Activated naive CD8-positive, alpha-beta T cell (primary cell): ENCODE data around the gene CMTM7.
"Not testable (repeated sequence)": the region's sequence is repeated elsewhere in the genome, so short reads cannot be mapped to it uniquely, and the experiment has no call there.

Source experiments
- H3K27ac Mint-ChIP-seq: one replicate; pipeline ENCODE4 v1.8.0; 2021; ENCODE audit warnings: mixed read lengths
- H3K27me3 Mint-ChIP-seq: one replicate; pipeline ENCODE4 v1.8.0; 2021; ENCODE audit warnings: mixed read lengths
- H3K36me3 Mint-ChIP-seq: one replicate; pipeline ENCODE4 v1.8.0; 2021; ENCODE audit warnings: mixed read lengths
- H3K4me1 Mint-ChIP-seq: one replicate; pipeline ENCODE4 v1.8.0; 2021; ENCODE audit warnings: low read depth, mixed read lengths
- H3K4me3 Mint-ChIP-seq: one replicate; pipeline ENCODE4 v1.8.0; 2021; ENCODE audit warnings: mild to moderate bottlenecking, mixed read lengths
- H3K9me3 Mint-ChIP-seq: one replicate; pipeline ENCODE4 v1.8.0; 2021; ENCODE audit warnings: low read depth, mixed read lengths

CMTM7 gene

DNA sequence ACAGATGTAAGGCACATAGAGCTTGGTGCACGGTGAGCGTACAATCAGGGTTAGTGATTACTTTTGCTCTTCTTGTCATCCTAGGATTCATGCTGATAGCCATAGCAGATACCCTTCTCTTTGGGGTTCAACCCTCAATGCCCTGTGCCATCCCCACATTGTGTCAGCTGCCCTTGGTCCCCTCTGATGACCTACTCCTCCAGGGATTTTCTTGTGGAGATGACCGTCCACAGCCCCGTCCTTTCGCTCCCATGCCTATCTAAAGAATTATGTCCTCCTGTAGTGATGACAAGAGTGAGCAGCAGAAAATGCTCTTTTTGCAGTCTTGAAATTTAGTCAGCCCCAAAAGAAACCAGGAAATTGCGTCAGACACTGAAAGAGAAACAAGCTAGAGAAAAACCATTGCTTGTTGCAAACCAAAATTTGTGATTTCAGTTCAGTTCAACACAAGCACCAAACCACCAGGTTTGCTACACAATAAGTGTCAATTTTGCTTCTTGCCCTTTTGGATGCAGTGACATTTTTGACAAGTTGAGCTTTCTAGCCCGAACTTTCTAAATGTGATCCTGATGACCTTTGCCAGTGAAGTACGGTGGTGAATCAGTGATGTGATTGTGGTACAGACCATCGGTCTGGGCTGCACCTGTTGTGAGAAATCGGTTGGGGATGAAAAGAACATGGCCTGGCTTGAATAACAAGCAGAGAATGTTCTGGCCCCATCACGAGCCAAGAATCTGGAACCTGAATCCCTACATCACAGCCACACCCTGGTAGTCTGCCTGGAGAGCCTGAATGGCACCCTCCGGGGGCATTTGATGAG is 41.3 kb downstream of the CMTM7 start:
- peaks cover 79% of the 10 kb centered on the region for H3K4me1 Mint-ChIP-seq
- H3K27ac Mint-ChIP-seq, result peak overlapping the region; percentile 96

GRCh38 chr3:32434206-32434605 is 42.6 kb downstream of the CMTM7 start:
- H3K9me3 Mint-ChIP-seq, result no peaks in the 10 kb centered on the region
- H3K27me3 Mint-ChIP-seq, result no peaks in the 10 kb centered on the region
- H3K27ac Mint-ChIP-seq, result no peak overlapping the region
- no peak overlapping the region for H3K4me3 Mint-ChIP-seq
- peaks cover 5% of the 10 kb centered on the region for H3K36me3 Mint-ChIP-seq
- H3K4me1 Mint-ChIP-seq, result peaks cover 79% of the 10 kb centered on the region

More for the DNA sequence above, 41.3 kb downstream of the CMTM7 start:
- no peaks in the 10 kb centered on the region for H3K27me3 Mint-ChIP-seq
- H3K9me3 Mint-ChIP-seq, result no peaks in the 10 kb centered on the region
- peak overlapping the region; percentile 80 for H3K4me3 Mint-ChIP-seq
- peaks cover 3% of the 10 kb centered on the region for H3K36me3 Mint-ChIP-seq

- Mint-ChIP-seq H3K9me3 (no peaks in the 10 kb centered on the region), H3K4me1 (peaks cover 78% of the 10 kb centered on the region), H3K4me3 (peak overlapping the region; percentile 57), H3K27me3 (no peaks in the 10 kb centered on the region), H3K36me3 (peaks cover 5% of the 10 kb centered on the region), H3K27ac (peak overlapping the region; percentile 89)
Observed at GRCh38 chr3:32435911-32436815, 44.5 kb downstream of the CMTM7 start.

DNA sequence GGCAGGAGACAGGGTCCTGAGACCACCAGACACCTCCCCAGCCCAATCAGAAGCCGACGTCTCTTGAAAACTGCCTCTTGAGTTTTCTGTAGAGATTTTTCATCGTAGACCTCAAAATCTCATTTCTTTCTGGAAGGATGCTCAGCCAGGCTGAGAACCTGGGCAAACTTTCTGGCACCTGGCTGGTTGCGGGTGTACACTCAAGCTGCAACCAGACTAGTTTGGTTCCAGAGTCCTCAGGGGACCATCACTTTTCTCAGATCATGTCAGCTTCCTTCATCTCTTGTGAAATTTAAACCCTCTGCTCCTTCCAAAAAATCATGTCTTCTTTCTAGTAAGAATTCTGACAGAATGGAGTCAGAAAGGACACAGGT is 45.1 kb downstream of the CMTM7 start:
- peak overlapping the region; percentile 89 for H3K27ac Mint-ChIP-seq
- H3K36me3 Mint-ChIP-seq, result peaks cover 8% of the 10 kb centered on the region
- H3K27me3 Mint-ChIP-seq, result no peaks in the 10 kb centered on the region
- no peak overlapping the region for H3K4me3 Mint-ChIP-seq
- no peaks in the 10 kb centered on the region for H3K9me3 Mint-ChIP-seq
- H3K4me1 Mint-ChIP-seq, result peaks cover 78% of the 10 kb centered on the region

- Mint-ChIP-seq H3K4me3 (no peak overlapping the region), H3K36me3 (peaks cover 10% of the 10 kb centered on the region), H3K4me1 (peaks cover 74% of the 10 kb centered on the region), H3K27ac (peak overlapping the region; percentile 41), H3K9me3 (no peaks in the 10 kb centered on the region), H3K27me3 (no peaks in the 10 kb centered on the region)
Observed at GRCh38 chr3:32437896-32438295, 46.2 kb downstream of the CMTM7 start.

- Mint-ChIP-seq H3K36me3 (peaks cover 14% of the 10 kb centered on the region), H3K4me1 (peaks cover 74% of the 10 kb centered on the region), H3K27me3 (no peaks in the 10 kb centered on the region), H3K27ac (peak overlapping the region; percentile 88), H3K9me3 (no peaks in the 10 kb centered on the region), H3K4me3 (peak overlapping the region; percentile 72)
Observed at GRCh38 chr3:32438596-32439344, 47.1 kb downstream of the CMTM7 start.

GRCh38 chr3:32439421-32439820 is 47.8 kb downstream of the CMTM7 start:
- Mint-ChIP-seq H3K27ac (peak overlapping the region; percentile 88), H3K4me1 (peaks cover 80% of the 10 kb centered on the region), H3K36me3 (peaks cover 14% of the 10 kb centered on the region)
- H3K4me3 Mint-ChIP-seq, H3K27me3 Mint-ChIP-seq, H3K9me3 Mint-ChIP-seq: not testable (repeated sequence)

- Mint-ChIP-seq H3K27me3 (no peaks in the 10 kb centered on the region), H3K27ac (peak overlapping the region; percentile 58), H3K4me3 (no peak overlapping the region), H3K9me3 (no peaks in the 10 kb centered on the region), H3K4me1 (peaks cover 77% of the 10 kb centered on the region), H3K36me3 (peaks cover 14% of the 10 kb centered on the region)
Observed at GRCh38 chr3:32440611-32441350, 49.1 kb downstream of the CMTM7 start.

DNA sequence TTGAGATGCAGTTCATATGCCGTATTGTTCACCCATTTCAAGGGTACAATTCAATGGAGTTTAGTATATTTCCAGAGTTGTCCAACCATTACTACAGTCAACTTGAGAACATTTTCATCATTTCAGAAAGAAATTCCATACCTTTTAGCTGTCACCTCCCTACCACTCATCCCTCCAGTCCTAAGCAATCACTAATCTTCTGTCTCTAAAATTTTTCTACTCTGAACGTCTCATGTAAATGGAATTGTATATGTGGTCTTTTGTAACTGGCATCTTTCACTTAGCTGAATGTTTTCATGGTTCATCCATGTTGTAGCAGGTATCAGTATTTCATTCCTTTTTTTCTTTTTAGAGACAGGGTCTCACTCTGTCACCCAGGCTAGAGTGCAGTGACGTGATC is 51.1 kb downstream of the CMTM7 start:
- Mint-ChIP-seq H3K27me3 (no peaks in the 10 kb centered on the region), H3K4me3 (no peak overlapping the region), H3K9me3 (no peaks in the 10 kb centered on the region), H3K27ac (peak overlapping the region; percentile 79), H3K4me1 (peaks cover 78% of the 10 kb centered on the region), H3K36me3 (peaks cover 21% of the 10 kb centered on the region)

DNA sequence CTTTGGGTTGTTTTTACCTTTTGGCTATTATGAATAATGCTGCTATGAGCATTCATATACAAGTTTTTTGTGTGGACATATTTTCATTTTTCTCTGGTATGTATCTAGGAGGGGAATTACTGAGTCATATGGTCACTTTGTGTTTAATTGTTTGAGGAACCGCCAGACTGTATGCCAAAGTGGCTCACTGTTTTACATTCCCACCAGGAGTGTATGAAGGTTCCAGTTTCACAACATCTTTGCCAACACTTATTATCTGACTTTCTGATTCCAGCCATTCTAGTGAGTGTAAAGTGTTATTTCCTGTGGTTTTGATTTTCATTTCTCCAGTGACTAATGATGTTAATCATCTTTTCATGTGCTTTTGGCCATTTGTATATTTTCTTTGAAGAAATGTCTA is 51.8 kb downstream of the CMTM7 start:
- Mint-ChIP-seq H3K27ac (peak overlapping the region; percentile 79), H3K36me3 (peaks cover 25% of the 10 kb centered on the region), H3K4me1 (peaks cover 79% of the 10 kb centered on the region), H3K9me3 (no peaks in the 10 kb centered on the region), H3K4me3 (peak overlapping the region; percentile 33), H3K27me3 (no peaks in the 10 kb centered on the region)

- Mint-ChIP-seq H3K36me3 (peaks cover 19% of the 10 kb centered on the region), H3K9me3 (no peaks in the 10 kb centered on the region), H3K27me3 (no peaks in the 10 kb centered on the region), H3K27ac (peak overlapping the region; percentile 55), H3K4me1 (peaks cover 49% of the 10 kb centered on the region), H3K4me3 (no peak overlapping the region)
Observed at GRCh38 chr3:32447865-32448400, 56.3 kb downstream of the CMTM7 start.

GRCh38 chr3:32448686-32449474 is 57.2 kb downstream of the CMTM7 start:
- Mint-ChIP-seq H3K27me3 (no peaks in the 10 kb centered on the region), H3K9me3 (no peaks in the 10 kb centered on the region), H3K27ac (peak overlapping the region; percentile 43), H3K4me3 (no peak overlapping the region), H3K36me3 (peaks cover 15% of the 10 kb centered on the region), H3K4me1 (peaks cover 45% of the 10 kb centered on the region)

- no peak overlapping the region for H3K4me3 Mint-ChIP-seq
- no peak overlapping the region for H3K27ac Mint-ChIP-seq
- peaks cover 44% of the 10 kb centered on the region for H3K4me1 Mint-ChIP-seq
- no peaks in the 10 kb centered on the region for H3K27me3 Mint-ChIP-seq
- peaks cover 15% of the 10 kb centered on the region for H3K36me3 Mint-ChIP-seq
- H3K9me3 Mint-ChIP-seq, result no peaks in the 10 kb centered on the region
Observed at GRCh38 chr3:32449691-32450090, 58.0 kb downstream of the CMTM7 start.
